ENCODE data around the gene ADAMTS17.

Gene ADAMTS17

GRCh38 chr15:100099976-100100375 is 241.8 kb downstream of the ADAMTS17 start:
- H3K4me3 ChIP-seq (ENCODE audit: low read depth, low read length), result no peak overlapping the region
- DNase-seq (ENCODE audit: low read depth), result no peak
- TF ChIP-seq POLR2A (IDR thresholded peaks at IDR 0.05; ENCODE audit: extremely low read depth, insufficient read length) (no peak), MAX (IDR thresholded peaks at IDR 0.05; ENCODE audit: low read depth, low read length) (no peak), CTCF (IDR thresholded peaks at IDR 0.05; ENCODE audit: low read depth, low read length) (no peak), MYC (IDR thresholded peaks at IDR 0.05; ENCODE audit: low read depth, low read length) (no peak)

GRCh38 chr15:100098705-100099104 is 243.1 kb downstream of the ADAMTS17 start:
- TF ChIP-seq CTCF (IDR thresholded peaks at IDR 0.05; ENCODE audit: low read depth, low read length), result no peak
- TF ChIP-seq MAX (IDR thresholded peaks at IDR 0.05; ENCODE audit: low read depth, low read length), result no peak
- no peak for TF ChIP-seq MYC (IDR thresholded peaks at IDR 0.05; ENCODE audit: low read depth, low read length)
- TF ChIP-seq POLR2A (IDR thresholded peaks at IDR 0.05; ENCODE audit: extremely low read depth, insufficient read length), result no peak
- no peak for DNase-seq (ENCODE audit: low read depth)

GRCh38 chr15:100097342-100098127 is 244.2 kb downstream of the ADAMTS17 start:
- TF ChIP-seq MAX (IDR thresholded peaks at IDR 0.05; ENCODE audit: low read depth, low read length) (no peak), CTCF (IDR thresholded peaks at IDR 0.05; ENCODE audit: low read depth, low read length) (no peak)
- no peak overlapping the region for H3K4me3 ChIP-seq (ENCODE audit: low read depth, low read length)
- DNase-seq (ENCODE audit: low read depth), result no peak

More at GRCh38 chr15:100098705-100099104, 243.1 kb downstream of the ADAMTS17 start:
- H3K4me3 ChIP-seq (ENCODE audit: low read depth, low read length), result no peak overlapping the region

- TF ChIP-seq MYC (IDR thresholded peaks at IDR 0.05; ENCODE audit: low read depth, low read length), result no peak
- TF ChIP-seq POLR2A (IDR thresholded peaks at IDR 0.05; ENCODE audit: extremely low read depth, insufficient read length), result no peak
- TF ChIP-seq MAX (IDR thresholded peaks at IDR 0.05; ENCODE audit: low read depth, low read length), result no peak
- TF ChIP-seq CTCF (IDR thresholded peaks at IDR 0.05; ENCODE audit: low read depth, low read length), result no peak
- H3K4me3 ChIP-seq (ENCODE audit: low read depth, low read length), result no peak overlapping the region
- DNase-seq (ENCODE audit: low read depth), result no peak
Measured at GRCh38 chr15:100096700-100097099, 245.1 kb downstream of the ADAMTS17 start.

- TF ChIP-seq CTCF (IDR thresholded peaks at IDR 0.05; ENCODE audit: low read depth, low read length) (no peak), MYC (IDR thresholded peaks at IDR 0.05; ENCODE audit: low read depth, low read length) (no peak)
- no peak overlapping the region for H3K4me3 ChIP-seq (ENCODE audit: low read depth, low read length)
- DNase-seq (ENCODE audit: low read depth), result no peak
Measured at GRCh38 chr15:100096248-100096600, 245.6 kb downstream of the ADAMTS17 start.
